HG03175 (cell line): Measurements from ENCODE around the gene WFDC13.
"Not testable (repeated sequence)": the region's sequence is repeated elsewhere in the genome, so short reads cannot be mapped to it uniquely, and the experiment has no call there.

Source experiments
- ATAC-seq: cut with Tn5 transposase; IDR thresholded peaks from one replicate; pipeline ENCODE4 v1.9.1; 2021; ENCODE audit warnings: mild to moderate bottlenecking, moderate library complexity; ENCODE audit not compliant: unreplicated experiment

The WFDC13 gene, protein sequence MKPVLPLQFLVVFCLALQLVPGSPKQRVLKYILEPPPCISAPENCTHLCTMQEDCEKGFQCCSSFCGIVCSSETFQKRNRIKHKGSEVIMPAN

DNA sequence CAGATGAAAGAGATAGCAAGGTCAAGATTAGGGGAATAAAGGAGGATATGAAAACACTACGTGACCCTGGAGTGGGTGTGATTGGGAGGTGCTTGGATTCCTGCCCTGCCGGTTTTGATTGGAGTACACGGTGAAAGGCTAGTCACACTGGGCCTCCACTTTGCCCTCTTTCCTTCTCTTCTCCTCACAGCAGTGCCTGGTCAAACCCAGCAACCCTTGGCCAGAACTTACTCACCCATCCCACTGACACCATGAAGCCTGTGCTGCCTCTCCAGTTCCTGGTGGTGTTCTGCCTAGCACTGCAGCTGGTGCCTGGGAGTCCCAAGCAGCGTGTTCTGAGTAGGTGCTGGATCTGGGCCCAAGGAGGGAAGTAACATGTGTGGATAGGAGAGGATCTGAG is at the start of gene WFDC13:
TSS of gene WFDC13 (plus strand) at position 166 of the 400 bp plus-strand sequence. CDS start at position 252, 86 bp downstream.
- ATAC-seq: no peak

DNA sequence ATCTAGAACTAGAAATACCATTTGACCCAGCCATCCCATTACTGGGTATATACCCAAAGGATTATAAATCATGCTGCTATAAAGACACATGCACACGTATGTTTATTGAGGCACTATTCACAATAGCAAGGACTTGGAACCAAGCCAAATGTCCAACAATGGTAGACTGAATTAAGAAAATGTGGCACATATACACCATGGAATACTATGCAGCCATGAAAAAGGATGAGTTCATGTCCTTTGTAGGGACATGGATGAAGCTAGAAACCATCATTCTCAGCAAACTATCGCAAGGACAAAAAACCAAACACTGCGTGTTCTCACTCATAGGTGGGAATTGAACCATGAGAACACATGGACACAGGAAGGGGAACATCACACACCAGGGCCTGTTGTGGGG is 44.8 kb upstream of the WFDC13 start:
- ATAC-seq: not testable (repeated sequence)

DNA sequence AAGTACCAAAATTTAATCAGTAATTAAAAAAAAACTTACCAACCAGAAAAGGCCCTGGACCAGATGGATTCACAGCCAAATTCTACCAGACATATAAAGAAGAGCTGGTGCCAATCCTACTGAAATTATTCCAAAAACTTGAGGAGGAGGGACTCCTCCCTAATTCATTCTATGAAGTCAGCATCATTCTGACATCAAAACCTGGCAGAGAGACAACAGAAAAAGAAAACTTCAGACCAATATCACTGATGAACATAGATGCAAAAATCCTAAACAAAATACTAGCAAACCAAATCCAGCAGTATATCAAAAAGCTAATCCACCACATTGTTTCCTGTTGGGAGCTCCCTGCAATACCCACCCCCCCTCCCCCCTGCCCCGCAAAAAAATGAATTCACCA is 31.7 kb upstream of the WFDC13 start, which contains the start of gene WFDC11:
TSS of gene WFDC11 (minus strand) at position 101 of the 400 bp plus-strand sequence. CDS start 19,639 bp downstream, outside the sequence.
- no peak for ATAC-seq

DNA sequence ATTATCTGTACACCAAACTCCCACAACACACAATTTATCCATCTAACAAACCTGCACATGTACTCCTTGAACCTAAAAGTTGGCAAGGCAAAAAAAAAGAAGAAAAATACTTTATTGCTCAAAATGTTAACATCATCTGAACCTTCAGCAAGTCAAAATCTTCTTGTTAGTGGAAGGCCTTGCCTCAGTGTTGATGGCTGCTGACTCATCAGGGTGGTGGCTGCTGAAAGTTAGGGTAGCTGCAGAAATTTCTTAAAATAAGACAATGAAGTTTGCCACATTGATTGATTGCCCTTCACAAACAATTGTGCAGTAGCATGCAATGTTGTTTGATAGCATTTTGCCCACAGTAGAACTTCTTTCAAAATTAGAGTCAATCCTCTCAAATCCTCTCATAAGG is 29.1 kb upstream of the WFDC13 start:
- no peak for ATAC-seq

DNA sequence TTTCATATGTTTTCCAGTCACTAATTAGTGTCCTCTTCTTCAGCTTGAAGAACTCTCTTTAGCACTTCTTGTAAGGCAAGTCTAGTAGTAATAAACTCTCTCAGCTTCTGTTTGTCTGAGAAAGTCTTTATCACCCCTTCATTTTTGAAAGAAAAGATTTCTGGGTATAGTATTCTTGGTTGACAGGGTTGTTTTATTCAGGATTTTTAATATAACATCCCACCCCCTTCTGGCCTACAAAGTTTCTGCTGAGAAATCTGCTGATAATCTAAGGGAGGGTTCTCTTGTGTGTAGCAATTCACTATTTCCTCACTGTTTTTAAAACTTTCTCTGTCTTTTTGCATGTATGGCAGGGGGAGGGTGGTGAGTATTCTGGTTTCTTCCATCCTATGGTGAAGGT is 22.2 kb upstream of the WFDC13 start:
- no peak for ATAC-seq

DNA sequence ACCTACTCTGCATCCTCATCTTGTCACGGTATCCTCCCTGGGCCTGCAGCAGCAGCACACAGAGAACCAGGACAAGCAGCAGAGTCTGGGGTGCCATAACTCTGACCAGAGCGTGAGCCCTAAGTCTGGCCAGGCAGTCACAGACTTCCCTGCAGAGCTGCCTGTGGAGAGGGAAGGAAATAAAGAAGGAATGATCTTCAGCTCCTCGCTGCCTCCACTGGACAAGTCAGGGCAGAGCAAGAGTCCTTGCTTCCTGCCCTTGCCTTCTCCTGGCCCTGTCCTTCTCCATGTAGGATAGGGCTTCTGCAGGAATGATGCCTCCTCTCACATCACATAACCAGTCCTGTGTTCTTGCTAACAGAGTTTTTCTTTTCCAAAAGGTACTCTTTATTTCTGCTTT is 15.9 kb upstream of the WFDC13 start:
- no peak for ATAC-seq

DNA sequence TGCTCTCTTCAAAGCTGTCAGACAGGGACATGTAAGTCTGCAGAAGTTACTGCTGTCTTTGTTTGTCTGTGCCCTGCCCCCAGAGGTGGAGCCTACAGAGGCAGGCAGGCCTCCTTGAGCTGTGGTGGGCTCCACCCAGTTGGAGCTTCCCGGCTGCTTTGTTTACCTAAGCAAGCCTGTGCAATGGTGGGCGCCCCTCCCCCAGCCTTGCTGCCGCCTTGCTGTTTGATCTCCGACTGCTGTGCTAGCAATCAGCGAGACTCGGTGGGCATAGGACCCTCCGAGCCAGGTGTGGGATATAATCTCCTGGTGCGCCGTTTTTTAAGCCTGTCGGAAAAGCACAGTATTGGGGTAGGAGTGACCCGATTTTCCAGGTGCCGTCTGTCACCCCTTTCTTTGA is 8.5 kb upstream of the WFDC13 start:
- ATAC-seq: not testable (repeated sequence)

DNA sequence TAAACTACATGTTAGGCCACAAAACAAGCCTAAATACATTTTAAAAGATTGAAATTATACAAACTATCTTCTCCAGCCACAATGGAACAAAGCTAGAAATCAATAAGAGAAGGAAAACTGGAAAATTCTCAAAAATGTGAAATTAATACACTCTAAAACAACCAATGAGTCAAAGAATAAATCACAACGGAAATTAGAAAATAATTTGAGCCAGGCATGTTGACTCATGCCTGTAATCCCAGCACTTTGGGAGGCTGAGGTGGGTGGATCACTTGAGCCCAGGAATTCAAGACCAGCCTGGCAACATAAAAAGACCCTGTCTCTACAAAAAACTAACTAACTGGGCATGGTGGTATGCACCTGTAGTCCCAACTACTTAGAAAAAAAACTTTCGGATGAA is 6.3 kb upstream of the WFDC13 start:
- no peak for ATAC-seq

DNA sequence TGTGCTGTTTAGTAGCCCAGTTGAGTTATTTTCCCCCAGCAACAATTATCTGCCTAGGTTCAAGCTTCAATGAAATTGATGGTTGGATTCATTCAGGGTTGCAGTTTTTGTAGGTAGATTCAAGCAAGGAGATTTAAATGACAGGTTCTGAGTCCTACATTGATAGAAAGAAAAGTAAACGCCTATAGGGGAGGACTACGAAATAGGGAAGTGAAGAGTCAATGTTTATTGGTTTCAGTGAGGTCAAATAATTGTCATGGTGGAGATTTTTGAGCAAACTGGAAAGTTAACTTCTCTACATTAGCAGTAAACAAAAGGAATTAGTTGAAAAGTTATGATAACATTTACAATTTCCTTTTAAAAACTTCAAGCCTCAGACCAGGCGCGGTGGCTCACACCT is 734 bp upstream of the WFDC13 start:
- no peak for ATAC-seq

DNA sequence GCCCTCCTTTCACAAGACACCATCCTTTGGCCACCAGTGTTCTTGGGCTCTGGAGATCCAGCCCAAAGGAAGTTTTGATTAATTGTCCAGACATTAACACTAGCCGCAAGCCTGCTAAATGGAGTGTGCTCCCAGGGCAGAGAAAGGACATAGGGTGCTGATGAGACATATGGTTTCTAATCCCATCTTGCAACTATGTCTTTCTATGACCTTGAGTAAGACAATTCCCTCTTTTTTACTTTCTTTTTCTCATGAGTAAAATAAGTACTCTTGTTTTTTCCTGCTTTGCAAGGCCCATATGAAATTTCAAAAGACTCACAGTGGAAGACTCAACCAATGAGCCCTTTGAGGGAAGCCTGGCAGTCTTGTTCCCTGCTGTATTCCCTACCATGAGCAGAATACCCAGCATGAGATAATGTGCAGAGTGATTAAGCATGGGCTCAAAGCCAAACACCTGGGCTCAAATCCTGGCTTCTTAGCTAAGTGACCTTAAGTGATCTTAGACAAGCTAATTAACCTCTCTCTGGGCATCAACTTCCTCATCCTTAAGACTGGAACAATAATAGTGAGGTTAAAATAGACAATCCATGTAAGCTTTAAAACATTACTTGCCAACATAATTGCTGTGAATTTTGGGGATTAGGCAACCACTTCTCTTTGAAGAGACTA is 3.3 kb downstream of the WFDC13 start, which contains the start of gene WFDC10B:
TSS of gene WFDC10B (minus strand) at position 51 of the 669 bp plus-strand sequence. CDS start 19,027 bp downstream, outside the sequence.
- no peak for ATAC-seq

DNA sequence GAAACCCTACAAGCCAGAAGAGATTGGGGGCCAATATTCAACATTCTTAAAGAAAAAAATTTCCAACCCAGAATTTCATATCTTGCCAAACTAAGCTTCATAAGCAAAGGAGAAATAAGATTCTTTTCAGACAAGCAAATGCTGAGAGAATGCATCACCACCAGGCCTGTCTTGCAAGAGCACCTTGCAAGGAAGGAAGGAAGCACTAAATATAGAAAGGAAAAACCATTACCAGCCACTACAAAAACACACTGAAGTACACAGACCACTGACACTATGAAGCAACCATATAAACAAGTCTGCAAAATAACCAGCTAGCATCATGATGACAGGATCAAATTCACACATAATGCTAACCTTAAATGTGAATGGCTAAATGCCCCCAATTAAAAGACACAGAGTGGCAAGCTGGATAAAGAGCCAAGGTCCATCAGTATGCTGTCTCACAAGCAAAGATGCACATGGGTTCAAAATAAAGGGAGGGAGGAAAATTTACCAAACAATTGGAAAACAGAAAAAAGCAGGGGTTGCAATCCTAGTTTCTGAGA is 14.4 kb downstream of the WFDC13 start:
- not testable (repeated sequence) for ATAC-seq

DNA sequence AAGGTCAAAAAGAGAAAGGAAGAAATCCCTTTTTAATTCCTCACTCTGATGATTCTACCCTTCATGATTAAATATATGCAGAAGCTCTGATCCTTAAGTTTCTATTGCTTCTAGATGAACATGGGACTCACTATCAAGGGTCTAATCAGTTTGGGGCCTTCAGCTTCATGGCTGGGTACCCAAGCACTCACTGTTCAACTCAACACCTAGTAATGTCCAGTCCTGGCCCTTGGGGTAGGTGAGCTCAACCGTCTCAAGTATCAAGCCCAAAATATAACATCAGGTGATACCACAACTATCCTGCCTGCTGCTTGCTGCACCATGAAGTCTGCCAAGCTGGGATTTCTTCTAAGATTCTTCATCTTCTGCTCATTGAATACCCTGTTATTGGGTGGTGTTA is 20.2 kb downstream of the WFDC13 start, which contains the start of gene SPINT4:
TSS of gene SPINT4 (plus strand) at position 301 of the 400 bp plus-strand sequence. CDS start at position 322, 21 bp downstream.
- ATAC-seq: no peak

DNA sequence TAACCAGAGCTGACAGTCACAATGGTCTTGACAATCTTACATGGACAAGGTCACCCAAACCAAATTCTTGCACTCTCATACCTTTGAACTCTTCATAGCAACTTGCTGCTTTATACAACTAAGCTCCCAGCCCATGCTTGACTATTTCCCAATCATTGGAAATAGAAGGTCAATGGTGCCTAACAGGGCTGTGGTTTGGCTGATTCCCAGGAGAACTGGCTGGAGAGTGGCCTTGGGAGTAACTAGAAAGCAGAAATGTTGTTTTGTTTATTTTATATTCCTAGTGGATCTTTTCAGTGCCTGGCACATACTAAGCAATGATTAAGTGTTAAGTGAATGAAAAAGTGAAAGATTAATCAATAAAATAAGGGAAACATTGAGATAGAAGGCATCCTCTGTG is 23.3 kb downstream of the WFDC13 start:
- no peak for ATAC-seq

DNA sequence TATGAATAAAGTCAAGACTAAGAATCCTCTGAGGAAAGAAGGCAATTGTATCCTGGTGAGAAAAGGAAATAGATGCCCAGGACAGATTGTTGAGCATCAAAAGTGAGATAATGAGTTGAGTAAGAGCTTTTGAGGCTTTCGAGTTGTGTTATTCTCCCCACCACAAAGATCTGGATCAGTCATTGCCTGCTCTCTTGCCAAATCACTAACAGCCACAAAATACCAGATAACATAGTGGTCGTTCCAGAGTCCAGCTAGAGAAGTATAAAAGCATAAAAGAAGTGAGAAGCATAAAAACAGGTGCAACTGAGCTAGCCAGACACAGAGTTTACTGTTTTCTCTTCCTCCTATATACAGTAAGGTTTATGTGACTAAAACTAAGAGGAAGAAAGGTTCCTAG is 25.2 kb downstream of the WFDC13 start:
- ATAC-seq: no peak

DNA sequence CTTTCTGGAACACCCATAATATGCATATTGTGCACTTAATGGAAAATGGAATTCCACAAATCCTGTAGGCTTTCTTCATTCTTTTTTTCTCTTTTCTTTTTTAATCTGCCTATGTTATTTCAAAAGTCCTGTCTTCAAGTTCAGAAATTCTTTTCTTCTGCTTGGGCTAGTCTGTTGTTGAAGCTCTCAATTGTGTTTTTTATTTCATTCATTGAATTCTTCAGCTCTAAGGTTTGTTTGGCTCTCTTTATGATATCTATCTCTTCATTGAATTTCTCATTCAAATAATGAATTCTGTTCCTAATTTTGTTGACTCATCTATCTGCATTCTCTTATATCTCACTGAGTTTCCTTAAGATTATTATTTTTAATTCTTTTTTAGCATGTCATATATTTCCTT is 30.4 kb downstream of the WFDC13 start:
- no peak for ATAC-seq

DNA sequence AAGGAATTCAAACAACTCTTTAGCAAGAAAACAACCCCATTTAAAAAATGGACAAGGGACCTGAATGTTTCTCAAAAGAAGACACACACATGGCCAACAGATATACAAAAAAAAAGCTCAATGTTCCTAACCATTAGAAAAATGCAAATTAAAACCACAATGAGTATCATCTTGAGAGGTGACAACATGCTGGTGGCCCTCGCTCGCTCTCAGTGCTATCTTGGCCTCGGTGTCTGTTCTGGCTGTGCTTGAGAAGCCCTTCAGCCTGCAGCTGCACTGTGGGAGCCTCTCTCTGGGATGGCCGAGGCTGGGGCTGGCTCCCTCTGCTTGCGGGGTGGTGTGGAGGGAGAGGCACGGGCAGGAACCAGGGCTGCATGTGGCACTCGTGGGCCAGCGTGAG is 33.7 kb downstream of the WFDC13 start:
- ATAC-seq: no peak

DNA sequence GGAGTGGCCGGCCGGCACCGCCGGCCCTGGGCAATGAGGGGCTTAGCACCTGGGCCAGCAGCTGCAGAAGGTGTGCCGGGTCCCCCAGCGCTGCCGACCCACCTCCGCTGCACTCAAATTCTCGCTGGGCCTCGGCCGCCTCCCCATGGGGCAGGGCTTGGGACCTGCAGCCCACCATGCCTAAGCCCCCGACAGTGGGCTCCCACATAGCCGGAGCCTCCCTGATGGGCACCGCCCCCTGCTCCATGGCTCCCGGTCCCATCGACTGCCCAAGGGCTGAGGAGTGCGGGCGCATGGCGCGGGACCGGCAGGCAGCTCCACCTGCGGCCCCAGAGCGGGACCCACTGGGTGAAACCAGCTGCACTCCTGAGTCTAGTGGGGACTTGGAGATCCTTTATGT is 34.1 kb downstream of the WFDC13 start:
- no peak for ATAC-seq

DNA sequence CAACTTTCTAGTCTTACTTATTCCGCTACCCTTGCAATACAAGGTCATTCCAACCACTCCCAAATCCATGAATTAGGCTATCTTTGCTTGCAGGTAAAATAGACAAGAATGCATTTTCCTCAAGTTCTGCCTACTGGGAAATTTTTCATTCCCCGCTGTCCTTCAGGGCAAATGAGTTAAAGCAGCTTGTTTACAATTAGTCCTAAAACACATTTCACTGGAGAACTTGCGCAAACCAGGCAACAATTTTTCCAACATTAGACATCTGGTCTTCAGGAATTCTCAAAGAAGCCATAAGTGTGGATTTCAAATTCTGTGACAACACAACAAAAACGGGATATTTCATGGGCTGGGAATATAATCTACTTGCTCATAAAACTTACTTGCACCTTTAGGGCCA is 40.8 kb downstream of the WFDC13 start:
- no peak for ATAC-seq

DNA sequence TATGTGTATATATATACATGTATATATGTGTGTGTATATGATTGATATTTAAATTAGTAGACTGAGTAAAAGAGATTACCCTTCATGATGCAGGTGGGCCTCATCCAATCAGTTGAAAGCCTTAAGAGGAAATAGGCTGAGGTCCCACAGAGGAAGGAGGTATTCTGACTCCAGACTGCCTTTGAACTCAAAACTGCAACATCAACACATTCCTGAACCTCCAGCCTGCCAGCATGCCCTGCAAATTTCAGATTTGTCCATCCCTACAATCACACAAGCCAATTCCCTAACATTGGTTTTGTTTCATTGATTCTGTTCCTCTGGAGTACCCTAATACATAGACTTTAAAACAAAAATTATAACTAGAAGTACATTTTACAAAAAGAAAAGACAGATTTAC is 43.2 kb downstream of the WFDC13 start:
- no peak for ATAC-seq

DNA sequence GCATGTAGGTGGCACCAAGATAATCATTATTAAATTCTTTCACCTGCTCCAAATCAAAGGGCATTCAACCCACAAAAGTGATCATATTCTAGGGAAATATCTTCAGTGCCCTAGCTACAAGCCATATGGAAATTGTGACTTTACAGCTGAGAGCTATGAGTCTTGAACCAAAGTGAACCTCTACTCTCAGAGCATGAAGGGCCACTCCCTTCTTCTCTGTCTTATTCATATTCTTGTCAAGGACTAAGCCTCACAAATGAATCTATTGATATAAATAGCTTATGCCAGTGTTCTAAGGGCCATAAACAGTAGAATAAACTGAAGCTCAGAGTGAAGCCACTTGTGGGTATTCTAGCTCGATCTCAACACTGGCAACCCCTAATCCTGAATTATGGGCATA is 49.9 kb downstream of the WFDC13 start:
- ATAC-seq: no peak

DNA sequence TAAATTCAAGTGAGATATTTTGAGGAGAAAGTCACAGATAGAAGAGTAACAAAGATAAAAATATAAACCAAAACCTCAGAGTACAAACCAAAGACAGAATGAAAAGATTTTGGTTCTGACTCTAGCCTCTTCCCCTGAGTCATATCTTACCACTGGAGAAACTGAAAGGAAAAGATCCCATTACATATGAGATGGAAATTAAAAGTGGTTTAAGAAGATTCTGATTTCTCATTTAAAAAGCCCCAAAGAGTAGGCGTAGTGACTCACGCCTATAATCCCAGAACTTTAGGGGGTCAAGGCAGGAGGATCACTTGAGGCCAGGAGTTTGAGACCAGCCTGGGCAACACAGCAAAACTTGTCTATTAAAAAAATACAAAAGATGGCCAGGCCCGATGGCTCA is 50.9 kb downstream of the WFDC13 start:
- ATAC-seq: no peak

DNA sequence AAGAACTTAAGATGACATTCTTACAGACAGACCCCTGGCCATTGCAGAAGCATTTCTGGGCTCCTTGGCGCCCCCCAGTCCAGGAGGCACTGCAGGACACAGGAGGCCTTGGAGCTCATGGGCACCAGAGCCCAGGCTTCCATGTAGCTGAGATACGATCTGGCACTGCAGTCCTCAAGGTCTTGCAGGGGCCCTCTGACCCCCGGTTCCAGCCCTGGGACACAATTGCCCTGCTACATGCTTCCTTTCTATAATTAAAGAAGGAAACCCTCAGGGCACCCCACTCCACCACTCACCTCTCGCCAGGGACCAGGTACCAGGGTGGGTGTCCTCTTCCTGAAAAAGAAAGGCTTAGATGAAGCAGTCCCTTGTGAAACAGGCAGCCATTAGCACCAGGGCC is 56.3 kb downstream of the WFDC13 start:
- ATAC-seq: no peak
